HG02885 (cell line): Measurements from ENCODE around the gene ALDH3B1.

ENCODE experiments used
- ATAC-seq: cut with Tn5 transposase; IDR thresholded peaks from one replicate; pipeline ENCODE4 v1.9.1; 2021; ENCODE audit warnings: mild to moderate bottlenecking; ENCODE audit not compliant: unreplicated experiment, poor library complexity

Gene ALDH3B1

DNA sequence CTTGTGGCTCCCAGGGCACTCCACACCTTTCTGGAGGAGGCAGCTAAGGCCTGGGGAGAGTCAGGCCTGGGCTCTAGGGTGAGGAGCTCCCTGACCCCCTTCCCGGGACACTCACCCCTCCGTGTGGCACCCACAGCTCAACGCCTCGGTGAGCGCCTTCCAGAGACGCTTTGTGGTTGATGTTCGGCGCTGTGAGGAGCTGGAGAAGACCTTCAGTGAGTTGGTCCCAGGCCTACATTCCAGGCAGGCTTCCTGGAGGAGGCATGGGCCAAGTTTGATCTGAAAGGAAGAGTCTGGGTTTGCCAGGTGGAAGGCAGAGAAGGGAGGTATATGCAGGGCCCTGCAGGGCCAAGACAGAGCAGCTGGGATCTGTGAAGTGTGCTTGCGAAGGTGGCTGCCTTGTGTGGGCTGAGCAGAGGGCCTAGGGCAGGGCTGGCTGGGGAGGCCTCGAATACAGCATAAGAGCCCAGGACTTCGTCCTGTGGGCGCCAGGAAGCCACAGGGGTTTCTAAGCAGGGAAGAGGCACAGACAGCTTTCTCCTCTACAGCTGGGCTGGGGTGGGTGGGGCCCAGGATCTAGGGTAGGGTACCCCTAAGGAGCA, 31.6 kb downstream of the ALDH3B1 start:
- ATAC-seq: no peak

DNA sequence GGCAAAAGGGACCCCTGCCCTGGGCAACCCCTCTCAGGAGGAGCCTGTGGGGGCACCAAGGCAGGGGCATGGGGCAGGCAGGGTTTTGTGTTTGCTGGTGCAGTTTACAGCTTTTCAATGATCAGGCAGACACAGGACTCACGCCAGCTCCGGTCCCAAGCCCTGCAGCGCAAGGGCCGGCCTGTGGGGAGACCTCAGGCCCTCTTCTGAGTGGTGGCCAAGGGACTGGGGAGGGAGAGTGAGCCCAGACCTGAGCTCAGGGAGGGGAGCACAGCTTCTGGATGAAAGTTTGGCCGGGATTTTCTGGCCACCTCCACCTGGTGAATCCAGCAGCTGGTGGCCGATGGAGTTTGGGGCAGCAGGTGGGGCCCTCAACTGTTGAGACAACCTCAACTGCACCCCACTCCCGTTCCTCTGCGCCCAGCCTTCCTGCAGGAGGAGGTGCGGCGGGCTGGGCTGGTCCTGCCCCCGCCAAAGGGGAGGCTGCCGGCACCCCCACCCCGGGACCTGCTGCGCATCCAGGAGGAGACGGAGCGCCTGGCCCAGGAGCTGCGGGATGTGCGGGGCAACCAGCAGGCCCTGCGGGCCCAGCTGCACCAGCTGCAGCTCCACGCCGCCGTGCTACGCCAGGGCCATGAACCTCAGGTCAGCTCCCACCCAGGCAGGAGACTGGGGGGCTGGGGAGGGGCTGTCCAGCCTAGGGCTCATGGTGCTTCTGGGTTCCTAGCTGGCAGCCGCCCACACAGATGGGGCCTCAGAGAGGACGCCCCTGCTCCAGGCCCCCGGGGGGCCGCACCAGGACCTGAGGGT, 32.3 kb downstream of the ALDH3B1 start:
- ATAC-seq: no peak

DNA sequence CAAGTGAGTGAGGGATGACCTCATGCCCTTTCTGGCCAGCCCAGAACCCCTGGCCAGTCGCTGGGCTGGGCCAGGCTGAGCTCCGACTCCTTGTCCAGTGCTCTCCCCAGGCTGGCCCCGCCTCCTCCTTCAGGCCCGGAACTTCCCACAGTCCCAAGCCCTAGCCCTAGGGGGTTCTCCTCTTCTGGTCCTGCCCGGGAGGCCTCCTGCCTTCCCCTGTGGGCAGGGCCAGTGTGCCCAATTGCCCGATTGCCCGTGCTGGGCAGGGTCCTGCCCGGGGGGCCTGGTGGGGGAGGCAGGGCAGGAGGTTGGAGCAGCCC, 32.9 kb downstream of the ALDH3B1 start:
- ATAC-seq: no peak

DNA sequence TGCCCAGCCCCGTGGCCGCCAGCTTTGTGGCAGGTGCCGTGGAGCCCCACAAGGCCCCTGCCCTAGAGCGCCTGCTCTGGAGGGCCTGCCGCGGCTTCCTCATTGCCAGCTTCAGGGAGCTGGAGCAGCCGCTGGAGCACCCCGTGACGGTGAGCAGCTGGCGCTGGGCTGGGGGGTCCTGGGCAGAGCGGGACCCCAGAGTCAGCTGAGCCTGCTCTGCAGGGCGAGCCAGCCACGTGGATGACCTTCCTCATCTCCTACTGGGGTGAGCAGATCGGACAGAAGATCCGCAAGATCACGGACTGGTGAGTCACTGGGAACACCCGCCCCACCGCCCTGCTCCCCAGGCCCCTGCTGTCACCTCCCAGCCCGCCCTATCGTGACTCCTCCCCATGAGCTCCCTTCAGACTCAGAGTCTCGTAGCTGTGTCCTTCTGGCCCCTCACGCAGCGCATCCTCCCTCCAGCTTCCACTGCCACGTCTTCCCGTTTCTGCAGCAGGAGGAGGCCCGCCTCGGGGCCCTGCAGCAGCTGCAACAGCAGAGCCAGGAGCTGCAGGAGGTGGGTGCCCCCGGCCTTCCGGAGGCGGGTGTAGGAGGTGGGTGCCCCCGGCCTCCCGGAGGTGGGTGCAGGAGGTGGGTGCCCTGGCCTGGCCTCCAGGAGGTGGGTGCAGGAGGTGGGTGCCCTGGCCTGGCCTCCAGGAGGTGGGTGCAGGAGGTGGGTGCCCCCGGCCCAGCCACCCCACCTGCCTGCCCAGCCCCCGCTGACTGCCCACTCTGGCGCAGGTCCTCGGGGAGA, 33.4 kb downstream of the ALDH3B1 start:
- ATAC-seq: no peak

DNA sequence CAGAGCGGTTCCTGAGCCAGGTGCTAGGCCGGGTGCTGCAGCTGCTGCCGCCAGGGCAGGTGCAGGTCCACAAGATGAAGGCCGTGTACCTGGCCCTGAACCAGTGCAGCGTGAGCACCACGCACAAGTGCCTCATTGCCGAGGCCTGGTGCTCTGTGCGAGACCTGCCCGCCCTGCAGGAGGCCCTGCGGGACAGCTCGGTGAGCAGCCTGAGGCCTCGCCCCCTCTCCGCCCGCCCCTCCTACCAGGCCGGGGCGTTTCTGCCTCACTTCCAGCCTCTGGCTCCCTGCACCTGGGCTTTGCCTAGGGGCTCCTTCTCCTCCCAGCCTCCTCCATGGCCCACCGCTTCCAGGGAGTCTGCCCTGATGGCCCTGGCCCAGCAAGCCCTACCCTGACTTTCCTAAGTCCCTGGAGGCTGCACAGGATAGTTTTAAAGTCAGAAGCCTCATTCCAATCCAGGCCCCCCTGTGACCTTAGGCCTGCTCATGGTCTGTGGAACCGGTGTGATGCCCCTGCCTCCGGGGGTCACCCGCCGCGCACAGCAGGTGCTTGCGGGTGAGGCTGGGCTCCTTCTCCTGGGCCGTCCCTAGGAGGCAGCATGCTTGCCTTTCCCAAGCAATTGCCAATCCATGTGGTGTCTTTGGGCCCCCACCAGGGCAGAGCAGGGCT, 34.2 kb downstream of the ALDH3B1 start:
- ATAC-seq: no peak

DNA sequence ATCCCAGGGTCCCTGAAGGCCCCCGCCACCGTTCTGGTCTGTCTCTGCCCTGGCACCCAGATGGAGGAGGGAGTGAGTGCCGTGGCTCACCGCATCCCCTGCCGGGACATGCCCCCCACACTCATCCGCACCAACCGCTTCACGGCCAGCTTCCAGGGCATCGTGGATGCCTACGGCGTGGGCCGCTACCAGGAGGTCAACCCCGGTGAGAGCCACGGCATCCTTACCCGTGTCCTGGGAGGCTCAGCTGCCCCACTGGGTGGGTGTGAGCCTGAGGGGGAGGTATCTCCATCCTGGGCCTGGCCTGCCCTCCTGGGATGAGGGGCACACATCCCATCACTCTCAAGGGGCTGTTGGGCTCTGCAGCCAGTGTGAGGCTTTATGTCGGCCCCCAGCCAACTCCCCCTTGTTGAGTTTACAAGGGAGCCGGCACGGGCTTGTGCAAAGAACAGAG, 34.8 kb downstream of the ALDH3B1 start:
- ATAC-seq: no peak

DNA sequence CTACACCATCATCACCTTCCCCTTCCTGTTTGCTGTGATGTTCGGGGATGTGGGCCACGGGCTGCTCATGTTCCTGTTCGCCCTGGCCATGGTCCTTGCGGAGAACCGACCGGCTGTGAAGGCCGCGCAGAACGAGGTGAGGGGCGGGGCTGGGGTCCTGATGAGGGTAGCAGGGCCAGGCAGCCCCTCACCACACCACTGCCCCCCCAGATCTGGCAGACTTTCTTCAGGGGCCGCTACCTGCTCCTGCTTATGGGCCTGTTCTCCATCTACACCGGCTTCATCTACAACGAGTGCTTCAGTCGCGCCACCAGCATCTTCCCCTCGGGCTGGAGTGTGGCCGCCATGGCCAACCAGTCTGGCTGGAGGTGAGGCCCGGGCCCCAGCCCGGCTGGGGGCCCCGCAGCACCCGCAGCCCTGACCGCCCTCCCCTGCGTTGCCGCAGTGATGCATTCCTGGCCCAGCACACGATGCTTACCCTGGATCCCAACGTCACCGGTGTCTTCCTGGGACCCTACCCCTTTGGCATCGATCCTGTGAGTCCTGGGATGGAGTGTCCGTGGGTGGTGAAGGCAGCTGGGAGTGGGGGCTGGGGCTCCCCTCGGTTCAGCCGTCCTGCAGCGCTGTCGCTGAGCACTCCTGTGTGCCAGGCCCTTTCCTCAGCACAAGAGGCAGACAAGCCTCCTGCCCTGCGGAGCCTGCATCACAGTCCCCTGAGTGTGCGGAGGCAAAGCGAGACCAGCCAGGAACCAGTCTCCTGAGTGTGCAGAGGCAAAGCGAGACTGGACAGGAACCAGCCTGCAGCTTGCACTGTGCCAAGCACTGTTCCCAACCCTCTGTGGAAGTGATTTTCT, 37.5 kb downstream of the ALDH3B1 start:
- ATAC-seq: no peak

DNA sequence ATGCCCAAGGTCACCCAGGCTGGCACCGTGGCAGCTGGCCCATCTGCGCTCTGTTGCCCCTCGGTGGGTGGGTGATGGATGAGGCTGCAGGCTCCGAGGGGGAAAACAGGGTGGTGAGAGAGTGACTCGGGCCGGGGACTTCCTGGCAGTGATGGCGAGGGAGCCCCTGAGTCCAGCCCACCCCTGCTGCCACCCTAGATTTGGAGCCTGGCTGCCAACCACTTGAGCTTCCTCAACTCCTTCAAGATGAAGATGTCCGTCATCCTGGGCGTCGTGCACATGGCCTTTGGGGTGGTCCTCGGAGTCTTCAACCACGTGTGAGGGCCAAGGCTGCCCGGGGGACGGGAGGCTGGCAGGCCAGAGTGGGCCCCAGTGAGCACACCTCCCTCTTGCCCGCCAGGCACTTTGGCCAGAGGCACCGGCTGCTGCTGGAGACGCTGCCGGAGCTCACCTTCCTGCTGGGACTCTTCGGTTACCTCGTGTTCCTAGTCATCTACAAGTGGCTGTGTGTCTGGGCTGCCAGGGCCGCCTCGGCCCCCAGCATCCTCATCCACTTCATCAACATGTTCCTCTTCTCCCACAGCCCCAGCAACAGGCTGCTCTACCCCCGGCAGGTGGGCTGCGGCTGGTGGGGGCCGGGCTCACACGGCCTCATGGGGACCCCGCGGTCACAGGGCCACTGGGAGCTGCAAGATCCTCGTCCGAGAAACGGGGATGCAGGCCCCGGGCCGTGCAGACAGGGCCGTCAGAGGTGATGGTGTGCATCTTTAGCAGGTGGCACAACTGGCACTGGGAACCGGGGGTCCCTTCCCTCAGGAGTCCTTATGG, 38.8 kb downstream of the ALDH3B1 start:
- ATAC-seq: no peak

DNA sequence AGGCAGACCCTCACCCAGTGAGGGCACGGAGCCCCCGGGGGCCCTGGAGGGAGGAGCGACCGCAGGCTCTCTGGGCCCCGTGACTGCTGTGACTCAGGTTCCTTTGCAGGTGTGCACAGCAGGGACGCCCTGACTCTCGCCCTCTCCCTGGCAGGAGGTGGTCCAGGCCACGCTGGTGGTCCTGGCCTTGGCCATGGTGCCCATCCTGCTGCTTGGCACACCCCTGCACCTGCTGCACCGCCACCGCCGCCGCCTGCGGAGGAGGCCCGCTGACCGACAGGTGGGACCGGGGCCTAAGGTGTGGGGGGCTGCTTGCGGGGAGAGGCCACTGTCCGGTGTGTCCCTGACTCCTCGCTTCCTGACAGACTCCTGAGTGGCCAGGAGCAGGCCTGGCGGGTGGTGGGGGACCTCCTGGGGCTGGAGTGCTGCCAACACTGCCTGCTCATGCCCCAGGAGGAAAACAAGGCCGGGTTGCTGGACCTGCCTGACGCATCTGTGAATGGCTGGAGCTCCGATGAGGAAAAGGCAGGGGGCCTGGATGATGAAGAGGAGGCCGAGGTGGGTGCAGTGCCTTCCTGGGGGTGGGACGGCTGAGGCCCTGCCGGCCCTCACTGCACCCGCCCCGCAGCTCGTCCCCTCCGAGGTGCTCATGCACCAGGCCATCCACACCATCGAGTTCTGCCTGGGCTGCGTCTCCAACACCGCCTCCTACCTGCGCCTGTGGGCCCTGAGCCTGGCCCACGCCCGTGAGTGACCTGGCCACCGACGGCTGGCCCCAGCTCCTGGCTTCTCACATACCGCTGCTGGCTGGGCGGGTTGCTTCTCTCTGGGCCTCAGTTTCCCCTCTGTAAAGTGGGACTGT, 39.6 kb downstream of the ALDH3B1 start:
- ATAC-seq: no peak

DNA sequence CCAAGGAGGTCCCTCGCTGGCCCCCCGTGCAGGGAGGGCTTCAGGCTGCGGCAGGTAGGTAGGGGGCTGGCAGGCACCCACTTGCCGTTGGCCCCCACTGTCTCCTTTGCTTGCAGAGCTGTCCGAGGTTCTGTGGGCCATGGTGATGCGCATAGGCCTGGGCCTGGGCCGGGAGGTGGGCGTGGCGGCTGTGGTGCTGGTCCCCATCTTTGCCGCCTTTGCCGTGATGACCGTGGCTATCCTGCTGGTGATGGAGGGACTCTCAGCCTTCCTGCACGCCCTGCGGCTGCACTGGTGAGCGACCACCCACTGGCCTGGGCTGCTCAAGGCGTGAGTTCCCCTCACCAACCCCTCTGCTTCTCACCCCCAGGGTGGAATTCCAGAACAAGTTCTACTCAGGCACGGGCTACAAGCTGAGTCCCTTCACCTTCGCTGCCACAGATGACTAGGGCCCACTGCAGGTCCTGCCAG, 40.3 kb downstream of the ALDH3B1 start:
- ATAC-seq: no peak

DNA sequence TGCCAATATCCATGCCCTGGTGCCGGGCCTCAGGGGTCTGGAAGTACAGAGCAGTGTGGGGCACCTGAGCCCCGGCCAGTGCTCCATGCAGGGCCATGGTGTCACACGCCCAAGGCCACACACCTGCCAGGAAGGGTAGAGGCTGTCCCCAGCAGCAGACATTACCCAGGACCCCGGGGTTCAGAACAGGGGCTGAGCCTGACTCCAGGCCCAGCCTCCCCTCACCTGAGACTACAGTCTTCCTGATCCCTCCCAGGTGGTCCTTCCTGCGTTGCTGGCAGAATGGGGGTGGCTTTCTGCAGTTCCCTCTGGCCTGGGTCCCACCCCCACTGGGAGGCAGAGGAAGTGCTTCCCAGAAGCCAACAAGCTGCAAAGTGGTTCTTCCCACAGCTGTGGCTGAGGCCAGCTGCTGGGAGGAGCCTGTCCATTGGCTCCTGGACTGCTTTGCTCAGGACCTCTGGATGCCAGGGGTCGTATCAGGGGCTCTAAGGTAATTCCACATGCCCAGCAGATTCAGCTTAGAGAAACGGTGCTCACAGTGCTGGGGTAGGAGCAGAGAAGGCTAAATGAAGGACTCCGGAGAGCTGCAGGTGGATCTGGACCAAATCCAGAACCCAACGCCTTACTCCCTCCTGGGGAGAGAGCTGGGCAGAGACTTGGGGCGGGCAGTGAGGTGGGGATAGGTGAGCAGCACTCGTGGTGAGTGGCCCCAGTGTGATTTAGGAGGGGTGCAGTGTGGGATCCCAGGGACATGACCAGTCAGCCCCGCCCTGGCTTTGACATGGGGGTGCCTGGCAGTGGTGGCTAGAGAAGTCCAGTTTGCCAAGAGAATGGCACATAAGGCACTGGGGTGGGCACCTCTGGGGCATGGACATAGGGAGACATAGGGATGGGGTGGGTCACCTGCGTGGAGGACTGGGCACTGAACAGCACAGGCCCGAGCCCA, 41.3 kb downstream of the ALDH3B1 start:
- ATAC-seq: no peak

DNA sequence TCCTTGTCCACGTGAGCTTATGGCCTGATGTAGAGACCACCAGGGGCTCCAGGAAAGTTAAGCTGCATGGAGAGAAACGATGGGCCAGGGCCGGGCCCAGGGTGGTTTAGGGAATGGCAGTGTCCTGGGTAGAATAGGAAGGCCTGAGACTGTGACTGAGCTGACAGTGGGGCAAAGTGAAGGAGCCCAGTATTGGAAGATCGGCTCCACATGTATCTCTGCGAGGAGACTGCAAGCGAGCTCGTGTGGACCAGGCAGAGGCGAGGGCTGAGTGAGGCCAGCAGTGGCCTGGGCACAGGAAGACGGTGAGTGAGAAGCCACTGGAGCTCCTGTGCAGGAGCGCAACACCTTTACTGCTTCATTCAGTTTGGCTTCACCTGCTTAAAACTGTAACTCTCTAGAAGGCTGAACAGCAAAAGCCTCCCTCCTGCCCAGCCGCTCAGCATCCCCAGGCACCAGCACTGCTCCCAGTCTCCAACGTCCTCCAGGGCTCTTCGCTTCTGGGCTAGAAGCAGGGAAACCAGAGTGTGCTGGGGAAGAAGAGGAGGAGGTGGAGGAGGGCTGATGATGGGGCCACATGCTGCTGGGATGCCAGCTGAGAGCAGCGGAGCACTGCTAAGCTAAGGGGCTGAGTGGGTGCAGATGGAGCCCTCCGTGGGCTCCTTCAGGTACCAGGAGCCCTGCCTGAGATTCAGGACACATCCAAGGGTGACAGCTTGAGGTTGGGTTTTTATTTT, 42.2 kb downstream of the ALDH3B1 start:
- ATAC-seq: no peak

DNA sequence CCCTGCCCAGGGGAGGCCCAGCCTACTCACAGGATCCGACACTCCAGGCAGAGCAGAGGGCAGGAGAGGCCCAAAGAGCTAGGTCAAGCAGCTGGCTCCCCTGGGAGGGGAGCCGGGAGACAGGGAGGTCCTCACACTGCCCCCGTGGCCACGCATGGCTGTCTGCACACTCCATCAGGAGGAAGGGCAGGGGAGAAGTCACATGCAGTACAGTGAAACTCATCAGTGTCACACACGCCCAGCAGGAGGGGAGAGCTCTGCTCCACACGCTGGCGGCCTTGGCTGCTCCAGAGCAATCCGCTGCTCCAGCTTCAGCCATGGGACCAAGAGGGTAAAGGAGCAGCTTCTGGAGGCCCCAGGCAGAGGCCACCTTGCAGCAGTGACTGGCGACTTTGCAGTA, 43.0 kb downstream of the ALDH3B1 start:
- ATAC-seq: no peak

DNA sequence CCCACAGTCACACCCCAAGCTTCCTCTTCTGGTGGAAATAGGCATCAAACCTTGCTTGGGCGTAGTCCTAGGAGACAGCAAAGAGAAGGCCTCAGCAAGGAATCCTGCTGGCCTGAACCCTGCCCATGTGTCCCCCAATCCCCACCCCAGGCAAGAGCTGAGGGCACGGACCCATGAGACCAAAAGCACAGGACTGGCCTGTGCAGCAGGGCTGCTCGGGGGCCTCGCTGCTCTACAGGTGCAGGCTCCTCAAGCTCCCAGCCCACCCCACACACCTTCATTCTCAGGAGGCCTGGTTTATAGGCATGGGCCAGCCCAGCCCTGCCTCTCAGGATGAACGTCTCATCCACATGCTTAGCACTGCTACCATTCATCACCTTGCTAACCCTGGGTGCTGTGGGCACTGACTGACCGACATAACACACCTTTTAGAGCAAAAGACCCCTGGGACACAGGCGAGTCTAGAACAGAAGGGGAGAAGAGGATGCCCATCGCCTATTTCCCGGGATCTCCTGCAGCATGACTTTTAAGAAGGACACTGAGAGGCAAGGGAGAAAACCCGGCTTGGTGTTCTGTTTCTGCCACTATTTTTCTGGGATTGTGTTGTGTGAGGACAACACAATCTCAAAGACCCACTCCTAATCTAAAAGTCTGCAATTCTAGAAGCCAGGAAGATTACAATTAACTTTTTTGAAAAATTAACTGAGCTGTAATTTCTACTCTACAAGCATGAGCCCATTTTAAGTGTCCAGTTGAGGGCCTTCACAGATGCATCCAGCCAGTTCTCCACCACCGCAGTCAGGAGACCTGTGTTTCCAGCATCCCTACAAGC, 44.1 kb downstream of the ALDH3B1 start:
- no peak for ATAC-seq
